ENCODE data around the gene PRR7. TPM values are rescaled to one million over a fixed set of nuclear protein-coding genes. Genes with fewer than 3 reads are reported as not detected.
A peak's percentile ranks its signal among the peaks of the same experiment; 100 is the strongest.

The PRR7 gene
- total and polyA plus RNA-seq, 2 of the 4 experiments (the other 2 are of a cell fraction), result 1.1 to 10.1 TPM

DNA sequence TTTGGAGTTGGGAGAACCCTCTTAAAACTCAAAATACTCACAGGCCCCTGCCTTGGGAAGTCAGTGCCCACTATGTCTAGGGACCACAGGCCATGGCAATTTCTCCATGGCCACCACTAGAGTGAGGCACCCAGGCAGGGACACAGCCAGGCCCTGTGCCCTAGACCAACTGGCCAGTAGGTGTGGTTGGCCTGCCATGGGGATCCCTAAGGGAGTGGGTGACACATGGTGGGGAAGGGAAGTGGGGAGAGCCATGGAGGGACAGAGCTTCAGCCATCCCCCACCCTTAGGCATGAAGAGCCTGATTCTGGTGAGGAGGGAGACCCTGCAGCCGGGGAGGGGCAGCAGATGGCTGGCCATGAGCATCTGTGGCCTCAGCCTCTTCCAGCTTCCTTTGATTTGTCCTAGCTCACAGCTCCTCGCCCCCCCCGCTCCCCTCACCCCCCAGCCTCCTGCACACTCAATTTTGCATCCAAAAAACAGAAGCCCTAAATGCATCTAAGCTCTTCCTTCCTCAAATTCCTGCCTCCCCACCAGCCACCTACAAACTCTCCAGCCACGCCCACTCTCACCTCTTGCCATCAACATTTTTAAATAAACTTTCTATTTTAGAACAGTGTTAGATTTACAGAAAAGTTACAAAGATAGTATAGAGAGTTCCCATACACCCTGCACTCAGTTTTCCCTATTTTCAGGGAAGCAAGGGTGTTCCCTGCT lies 28.4 kb downstream of the PRR7 start:
- Histone ChIP-seq H3K18ac (ENCODE audit: low read depth, low read length) (no peak overlapping the region), H2BK20ac (ENCODE audit: low read depth, low read length) (no peak overlapping the region), H3K4me2 (ENCODE audit: low read depth, low read length) (no peak overlapping the region), H2BK15ac (ENCODE audit: low read depth, low read length) (no peak overlapping the region), H2AFZ (replicated peaks; ENCODE audit: low read length, poor library complexity) (no peak overlapping the region), H2AK9ac (replicated peaks; ENCODE audit: low read depth, low read length, poor library complexity) (peak overlapping the region; percentile 29), H3K9me1 (ENCODE audit: insufficient read depth, low read length) (peaks cover 25% of the 10 kb centered on the region), H3K36me3 (ENCODE audit: control insufficient read depth, insufficient read depth, low read length) (peaks cover 21% of the 10 kb centered on the region), H3K4me3 (ENCODE audit: insufficient read depth, low read depth, low read length) (no peak overlapping the region), H4K8ac (ENCODE audit: low read depth in 2 of 2, low read length in 2 of 2) (no peak overlapping the region), H2BK5ac (ENCODE audit: low read depth, low read length, poor library complexity, severe bottlenecking) (no peak overlapping the region), H4K5ac (ENCODE audit: low read depth, low read length) (no peak overlapping the region), H3K4me1 (ENCODE audit: control insufficient read depth, insufficient read depth, low read length) (peaks cover 37% of the 10 kb centered on the region), H4K20me1 (ENCODE audit: insufficient read depth, low read length) (peaks cover 53% of the 10 kb centered on the region), H3K9ac (ENCODE audit: low read depth, low read length) (no peak overlapping the region), H3K14ac (replicated peaks; ENCODE audit: low read depth, low read length) (no peak overlapping the region), H3K9me3 (ENCODE audit: control insufficient read depth, insufficient read depth, low read length) (no peaks in the 10 kb centered on the region), H3K27me3 (ENCODE audit: control insufficient read depth, insufficient read depth, low read length) (no peaks in the 10 kb centered on the region), H3K56ac (ENCODE audit: extremely low read depth, insufficient read depth, low read length) (no peak overlapping the region), H4K91ac (ENCODE audit: insufficient read depth, low read depth, low read length) (no peak overlapping the region), H3K27ac (ENCODE audit: insufficient read depth, low read length) (no peak overlapping the region), H2AK5ac (ENCODE audit: low read depth, low read length) (peak overlapping the region; percentile 23; the same call in 1 of the 2 replicates), H3K4ac (ENCODE audit: low read depth, low read length) (peak overlapping the region; percentile 30; the same call in 1 of the 2 replicates), H2BK120ac (ENCODE audit: low read depth, low read length) (no peak overlapping the region), H3K23ac (ENCODE audit: low read depth, low read length) (no peak overlapping the region), H3K79me1 (ENCODE audit: low read depth in 1 of 2, low read length in 2 of 2) (peaks cover 3 to 30% of the 10 kb centered on the region in 2 experiments; a peak in 2 of 4 replicates)
- TF ChIP-seq POLR2A (IDR thresholded peaks at IDR 0.05; ENCODE audit: low read depth, low read length) (0 out of 2 replicates have a peak, but pooled peaks have one; percentile 69), CEBPB (IDR thresholded peaks at IDR 0.05; ENCODE audit: low read depth, low read length) (no peak)
- ATAC-seq (ENCODE audit: low read depth), result no peak
- DNase-seq, result no peak
- BruUV-seq (replicated peaks), result no TSS peak
- intact Hi-C loops (cut with micrococcal nuclease) (no loop called here), in situ Hi-C loops (cut with MboI; ENCODE audit: low sequenced_read_pairs) (no loop called here), dilution Hi-C loops (cut with HindIII; ENCODE audit: low sequenced_read_pairs, unreplicated experiment) (no loop called here)
- no CpG with 5 or more reads among the region's 4 CpGs for WGBS, 2 experiments (ENCODE audit: extremely low coverage in 2 of 2, insufficient read length in 1 of 2)
- ChIA-PET CTCF (interaction anchor here (0.9 kb wide), 1 partner anchor 120 kb away, joined by 10 read pairs; no protein-coding TSS in a partner anchor), POLR2A (ENCODE audit: unreplicated experiment) (interaction anchor here (0.9 kb wide), 1 partner anchor 14 kb away, joined by 7 read pairs; no protein-coding TSS in a partner anchor)

Data from IMR-90 (cell line).